Measurements from ENCODE around the gene LRRN1. TPM values are rescaled to one million over a fixed set of nuclear protein-coding genes. Genes with fewer than 3 reads are reported as not detected.

The LRRN1 gene
- total RNA-seq, 2 experiments from 2014 or later, result not detected

DNA sequence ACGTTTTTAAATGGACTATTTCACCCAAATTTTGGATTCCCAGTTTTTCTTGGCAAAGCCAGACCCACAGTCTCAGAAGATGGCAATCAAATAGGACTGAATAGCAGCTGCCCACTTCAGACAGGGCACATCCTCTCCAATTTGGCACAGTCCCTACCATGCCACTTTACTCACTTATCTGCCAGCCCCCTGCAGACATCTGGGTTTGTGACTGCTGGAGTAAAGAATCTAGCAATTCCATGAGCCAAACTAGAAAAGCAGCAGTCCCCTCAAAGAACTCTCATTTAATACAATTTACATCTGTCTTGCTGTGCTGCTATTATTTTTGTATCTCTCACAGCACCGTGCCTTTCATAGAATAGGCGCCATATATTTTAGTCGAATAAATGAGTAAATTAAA lies 16.0 kb upstream of the LRRN1 start:
- Histone ChIP-seq H3K9me3 (ENCODE audit: low read length) (no peaks in the 10 kb centered on the region), H3K79me2 (ENCODE audit: insufficient read depth, low read depth, low read length) (no peaks in the 10 kb centered on the region), H4K20me1 (ENCODE audit: insufficient read depth, low read length) (no peaks in the 10 kb centered on the region), H3K4me3 (ENCODE audit: low read depth, low read length, poor library complexity, severe bottlenecking) (no peak overlapping the region), H2AFZ (ENCODE audit: low read length) (no peak overlapping the region), H3K27ac (ENCODE audit: low read depth, low read length, poor library complexity, severe bottlenecking) (no peak overlapping the region), H3K4me1 (ENCODE audit: insufficient read depth, low read length, poor library complexity, severe bottlenecking) (no peaks in the 10 kb centered on the region), H3K9me2 (ENCODE audit: insufficient read depth, low read length) (no peaks in the 10 kb centered on the region), H3K4me2 (ENCODE audit: low read length) (no peak overlapping the region), H3K36me3 (ENCODE audit: insufficient read depth, low read length) (no peaks in the 10 kb centered on the region)
- intact Hi-C loops (cut with micrococcal nuclease; ENCODE audit: unreplicated experiment), result no loop called here
- POLR2A ChIA-PET, result no interaction called here
- CTCF ChIA-PET (ENCODE audit: unreplicated experiment), result no interaction called here
- DNase-seq (ENCODE audit: low spot score), result no peak
- no peak for TF ChIP-seq EZH2phosphoT487 (IDR thresholded peaks at IDR 0.05; ENCODE audit: borderline replicate concordance, low read depth, low read length)
- TF ChIP-seq, protein P1, sequence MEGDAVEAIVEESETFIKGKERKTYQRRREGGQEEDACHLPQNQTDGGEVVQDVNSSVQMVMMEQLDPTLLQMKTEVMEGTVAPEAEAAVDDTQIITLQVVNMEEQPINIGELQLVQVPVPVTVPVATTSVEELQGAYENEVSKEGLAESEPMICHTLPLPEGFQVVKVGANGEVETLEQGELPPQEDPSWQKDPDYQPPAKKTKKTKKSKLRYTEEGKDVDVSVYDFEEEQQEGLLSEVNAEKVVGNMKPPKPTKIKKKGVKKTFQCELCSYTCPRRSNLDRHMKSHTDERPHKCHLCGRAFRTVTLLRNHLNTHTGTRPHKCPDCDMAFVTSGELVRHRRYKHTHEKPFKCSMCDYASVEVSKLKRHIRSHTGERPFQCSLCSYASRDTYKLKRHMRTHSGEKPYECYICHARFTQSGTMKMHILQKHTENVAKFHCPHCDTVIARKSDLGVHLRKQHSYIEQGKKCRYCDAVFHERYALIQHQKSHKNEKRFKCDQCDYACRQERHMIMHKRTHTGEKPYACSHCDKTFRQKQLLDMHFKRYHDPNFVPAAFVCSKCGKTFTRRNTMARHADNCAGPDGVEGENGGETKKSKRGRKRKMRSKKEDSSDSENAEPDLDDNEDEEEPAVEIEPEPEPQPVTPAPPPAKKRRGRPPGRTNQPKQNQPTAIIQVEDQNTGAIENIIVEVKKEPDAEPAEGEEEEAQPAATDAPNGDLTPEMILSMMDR (conservative IDR thresholded peaks at IDR 0.05; ENCODE audit: low read length), result no peak
- no TSS peak for BruUV-seq (replicated peaks)

DNA sequence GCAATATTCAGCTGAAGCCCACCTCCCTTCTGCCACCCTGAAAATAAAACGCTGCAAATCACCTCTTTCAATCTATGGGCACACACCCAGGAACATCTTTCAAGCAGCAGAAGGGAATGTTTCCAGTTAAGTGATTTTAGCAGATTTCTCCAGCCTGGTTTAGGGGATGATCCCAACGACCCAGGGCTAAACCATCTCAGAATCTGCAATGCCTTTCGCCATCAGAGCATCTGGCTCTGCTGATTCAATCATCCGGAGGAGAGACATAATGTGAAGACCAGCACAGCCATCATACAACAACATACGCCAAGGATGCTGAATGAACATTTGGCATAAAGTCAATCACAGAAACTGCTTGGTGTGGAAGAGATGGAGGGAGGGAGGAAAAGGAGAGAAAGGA lies 15.5 kb upstream of the LRRN1 start:
- H3K27ac ChIP-seq (ENCODE audit: low read depth, low read length, poor library complexity, severe bottlenecking), result no peak overlapping the region
- no peaks in the 10 kb centered on the region for H3K79me2 ChIP-seq (ENCODE audit: insufficient read depth, low read depth, low read length)
- CTCF ChIA-PET (ENCODE audit: unreplicated experiment), result no interaction called here
- H4K20me1 ChIP-seq (ENCODE audit: insufficient read depth, low read length), result no peaks in the 10 kb centered on the region
- H3K4me3 ChIP-seq (ENCODE audit: low read depth, low read length, poor library complexity, severe bottlenecking), result no peak overlapping the region
- no TSS peak for BruUV-seq (replicated peaks)
- no peak overlapping the region for H3K4me2 ChIP-seq (ENCODE audit: low read length)
- TF ChIP-seq, protein P1 (conservative IDR thresholded peaks at IDR 0.05; ENCODE audit: low read length), result no peak
- TF ChIP-seq EZH2phosphoT487 (IDR thresholded peaks at IDR 0.05; ENCODE audit: borderline replicate concordance, low read depth, low read length), result no peak
- H3K36me3 ChIP-seq (ENCODE audit: insufficient read depth, low read length), result no peaks in the 10 kb centered on the region
- no peak for DNase-seq (ENCODE audit: low spot score)
- intact Hi-C loops (cut with micrococcal nuclease; ENCODE audit: unreplicated experiment), result no loop called here
- H3K4me1 ChIP-seq (ENCODE audit: insufficient read depth, low read length, poor library complexity, severe bottlenecking), result no peaks in the 10 kb centered on the region
- no peaks in the 10 kb centered on the region for H3K9me2 ChIP-seq (ENCODE audit: insufficient read depth, low read length)
- H2AFZ ChIP-seq (ENCODE audit: low read length), result no peak overlapping the region
- H3K9me3 ChIP-seq (ENCODE audit: low read length), result no peaks in the 10 kb centered on the region
- POLR2A ChIA-PET, result no interaction called here

GRCh38 chr3:3792391-3792790 lies 6.8 kb upstream of the LRRN1 start:
- no peaks in the 10 kb centered on the region for H3K4me1 ChIP-seq (ENCODE audit: insufficient read depth, low read length, poor library complexity, severe bottlenecking)
- DNase-seq (ENCODE audit: low spot score), result no peak
- H3K79me2 ChIP-seq (ENCODE audit: insufficient read depth, low read depth, low read length), result no peaks in the 10 kb centered on the region
- no peaks in the 10 kb centered on the region for H3K9me2 ChIP-seq (ENCODE audit: insufficient read depth, low read length)
- TF ChIP-seq, protein P1 (conservative IDR thresholded peaks at IDR 0.05; ENCODE audit: low read length), result no peak
- TF ChIP-seq EZH2phosphoT487 (IDR thresholded peaks at IDR 0.05; ENCODE audit: borderline replicate concordance, low read depth, low read length), result no peak
- no peak overlapping the region for H3K27ac ChIP-seq (ENCODE audit: low read depth, low read length, poor library complexity, severe bottlenecking)
- no peaks in the 10 kb centered on the region for H4K20me1 ChIP-seq (ENCODE audit: insufficient read depth, low read length)
- no TSS peak for BruUV-seq (replicated peaks)
- H3K9me3 ChIP-seq (ENCODE audit: low read length), result no peaks in the 10 kb centered on the region
- H3K4me3 ChIP-seq (ENCODE audit: low read depth, low read length, poor library complexity, severe bottlenecking), result no peak overlapping the region
- H2AFZ ChIP-seq (ENCODE audit: low read length), result no peak overlapping the region
- POLR2A ChIA-PET, result no interaction called here
- no peaks in the 10 kb centered on the region for H3K36me3 ChIP-seq (ENCODE audit: insufficient read depth, low read length)
- CTCF ChIA-PET (ENCODE audit: unreplicated experiment), result no interaction called here
- no peak overlapping the region for H3K4me2 ChIP-seq (ENCODE audit: low read length)
- intact Hi-C loops (cut with micrococcal nuclease; ENCODE audit: unreplicated experiment), result no loop called here
